SU-DHL-6 (cell line): ENCODE results near the gene GSDME.

Source experiments
- H2AFZ ChIP-seq: fragments of 200-600 bp; sonication (generic); 2 replicates; pipeline ENCODE4 v1.6.1; 2014; ENCODE audit warnings: low read depth, mild to moderate bottlenecking, moderate library complexity, mixed read lengths, antibody characterized with exemption, low read length; ENCODE audit not compliant: severe bottlenecking
- H3F3A ChIP-seq: fragments of 200-600 bp; shearing (Covaris generic); 2 replicates; pipeline ENCODE4 v1.6.0; 2016; ENCODE audit warnings: antibody characterized with exemption, mild to moderate bottlenecking; ENCODE audit not compliant: insufficient read depth
- H3K27ac ChIP-seq: fragments of 200-600 bp; sonication (generic); 2 replicates; pipeline ENCODE4 v1.5.1; 2016; ENCODE audit warnings: low read depth, mild to moderate bottlenecking, low read length, moderate library complexity, mixed read lengths
- H3K27me3 ChIP-seq: fragments of 200-600 bp; sonication (generic), shearing (Covaris generic); 2 replicates; pipeline ENCODE4 v1.6.0; 2014; ENCODE audit warnings: mild to moderate bottlenecking, low read length
- H3K36me3 ChIP-seq: fragments of 200-600 bp; sonication (generic); 2 replicates; pipeline ENCODE4 v1.6.1; 2014; ENCODE audit warnings: mild to moderate bottlenecking, low read length, mixed read lengths
- H3K4me2 ChIP-seq: fragments of 300-600, 200-600 bp; shearing (Covaris generic), sonication (generic); 2 replicates; pipeline ENCODE4 v1.6.0; 2014; ENCODE audit warnings: low read length, low read depth, mild to moderate bottlenecking; ENCODE audit not compliant: poor library complexity, severe bottlenecking
- H3K4me3 ChIP-seq: fragments of 200-600 bp; sonication (generic); 2 replicates; pipeline ENCODE4 v1.5.1; 2014; ENCODE audit warnings: antibody characterized with exemption, low read length, mild to moderate bottlenecking, mixed read lengths; ENCODE audit not compliant: insufficient read depth, poor library complexity, severe bottlenecking
- H3K79me2 ChIP-seq: fragments of 200-600 bp; sonication (generic); 2 replicates; pipeline ENCODE4 v1.6.1; 2014; ENCODE audit warnings: mild to moderate bottlenecking, low read length, moderate library complexity; ENCODE audit not compliant: insufficient read depth
- H3K9ac ChIP-seq: fragments of 200-600 bp; sonication (generic); 2 replicates; pipeline ENCODE4 v1.7.0; 2014; ENCODE audit warnings: mild to moderate bottlenecking, low read length
- H3K9me2 ChIP-seq: fragments of 200-600 bp; sonication (generic); replicated peaks from 2 replicates; pipeline ENCODE4 v1.6.1; 2014; ENCODE audit warnings: low read length; ENCODE audit not compliant: insufficient read depth
- H3K9me3 ChIP-seq: fragments of 200-600 bp; sonication (generic); 2 replicates; pipeline ENCODE4 v1.6.1; 2014; ENCODE audit warnings: low read length, mixed read lengths; ENCODE audit not compliant: insufficient read depth
- H4K20me1 ChIP-seq: fragments of 200-600 bp; sonication (generic); 2 replicates; pipeline ENCODE4 v1.6.1; 2014; ENCODE audit warnings: low read depth, mild to moderate bottlenecking, antibody characterized with exemption, low read length, moderate library complexity, mixed read lengths
- EZH2phosphoT487 ChIP-seq: fragments of 200-600 bp; sonication (generic), shearing (Covaris generic); conservative IDR thresholded peaks from 2 replicates; pipeline ENCODE4 v1.6.1; 2018; ENCODE audit warnings: mild to moderate bottlenecking, antibody characterized with exemption, low read length, moderate library complexity, mixed read lengths
- TF ChIP-seq, protein P1 (sequence below): fragments of 200-600 bp; sonication (generic); IDR thresholded peaks from one replicate; pipeline ENCODE4 v1.5.1; 2017; ENCODE audit warnings: antibody characterized with exemption, mild to moderate bottlenecking, low read length, moderate library complexity; ENCODE audit not compliant: insufficient read depth, poor library complexity, severe bottlenecking

GSDME gene

DNA sequence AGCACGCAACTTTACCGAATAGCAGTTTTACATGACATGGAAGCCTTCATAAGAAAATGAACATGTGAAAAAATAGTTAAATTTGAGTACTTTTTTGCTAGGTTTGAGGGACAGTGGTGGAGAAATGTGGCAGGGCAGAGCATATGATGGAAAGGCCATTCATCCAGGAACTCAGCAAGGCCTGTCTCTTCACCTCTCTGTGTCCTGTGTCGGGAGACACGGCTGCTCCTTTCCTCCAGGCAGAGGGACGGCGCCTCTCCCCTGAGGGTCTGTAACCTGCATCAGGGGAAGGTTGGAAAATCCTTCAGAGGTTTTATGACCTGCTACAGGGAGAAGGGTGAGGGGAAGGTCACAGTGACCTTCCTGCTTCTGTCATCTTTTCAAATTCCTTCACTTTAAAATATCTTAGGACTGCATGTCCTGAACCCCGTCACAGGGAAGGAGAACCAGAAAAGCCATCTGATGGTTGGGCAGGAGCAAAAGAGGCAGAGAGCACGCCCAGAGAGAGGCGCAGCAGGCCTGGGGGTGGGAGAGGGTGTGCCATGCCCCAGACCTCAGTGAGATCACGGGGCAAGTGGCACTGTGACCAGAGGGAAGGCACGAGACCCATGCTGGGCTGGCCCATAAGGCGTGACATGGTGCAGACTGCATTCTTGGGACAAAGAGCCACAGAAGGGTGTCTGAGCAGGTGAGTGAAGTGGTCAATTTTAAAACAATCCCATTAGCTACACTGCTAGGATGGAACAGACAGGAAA is 44.0 kb downstream of the GSDME start:
- Histone ChIP-seq H3K9me3 (no peaks in the 10 kb centered on the region), H3K4me2 (no peak overlapping the region), H3K27me3 (no peaks in the 10 kb centered on the region), H3K79me2 (no peaks in the 10 kb centered on the region), H3K9me2 (no peaks in the 10 kb centered on the region), H3K27ac (no peak overlapping the region), H3K4me3 (no peak overlapping the region), H3K36me3 (no peaks in the 10 kb centered on the region), H3K9ac (no peak overlapping the region), H3F3A (peaks cover 6% of the 10 kb centered on the region; the same call in 1 of the 2 replicates), H4K20me1 (no peaks in the 10 kb centered on the region), H2AFZ (no peak overlapping the region)
- TF ChIP-seq EZH2phosphoT487 = no peak
- TF ChIP-seq, protein P1, sequence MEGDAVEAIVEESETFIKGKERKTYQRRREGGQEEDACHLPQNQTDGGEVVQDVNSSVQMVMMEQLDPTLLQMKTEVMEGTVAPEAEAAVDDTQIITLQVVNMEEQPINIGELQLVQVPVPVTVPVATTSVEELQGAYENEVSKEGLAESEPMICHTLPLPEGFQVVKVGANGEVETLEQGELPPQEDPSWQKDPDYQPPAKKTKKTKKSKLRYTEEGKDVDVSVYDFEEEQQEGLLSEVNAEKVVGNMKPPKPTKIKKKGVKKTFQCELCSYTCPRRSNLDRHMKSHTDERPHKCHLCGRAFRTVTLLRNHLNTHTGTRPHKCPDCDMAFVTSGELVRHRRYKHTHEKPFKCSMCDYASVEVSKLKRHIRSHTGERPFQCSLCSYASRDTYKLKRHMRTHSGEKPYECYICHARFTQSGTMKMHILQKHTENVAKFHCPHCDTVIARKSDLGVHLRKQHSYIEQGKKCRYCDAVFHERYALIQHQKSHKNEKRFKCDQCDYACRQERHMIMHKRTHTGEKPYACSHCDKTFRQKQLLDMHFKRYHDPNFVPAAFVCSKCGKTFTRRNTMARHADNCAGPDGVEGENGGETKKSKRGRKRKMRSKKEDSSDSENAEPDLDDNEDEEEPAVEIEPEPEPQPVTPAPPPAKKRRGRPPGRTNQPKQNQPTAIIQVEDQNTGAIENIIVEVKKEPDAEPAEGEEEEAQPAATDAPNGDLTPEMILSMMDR = no peak

GRCh38 chr7:24709585-24710360 is 47.5 kb downstream of the GSDME start:
- H3K4me3 ChIP-seq = no peak overlapping the region
- H3F3A ChIP-seq = no peaks in the 10 kb centered on the region
- H3K36me3 ChIP-seq = no peaks in the 10 kb centered on the region
- no peak overlapping the region for H3K27ac ChIP-seq
- no peak overlapping the region for H3K9ac ChIP-seq
- H3K79me2 ChIP-seq = no peaks in the 10 kb centered on the region
- TF ChIP-seq EZH2phosphoT487 = no peak
- TF ChIP-seq, protein P1 = no peak
- no peaks in the 10 kb centered on the region for H4K20me1 ChIP-seq
- no peak overlapping the region for H2AFZ ChIP-seq
- no peaks in the 10 kb centered on the region for H3K9me2 ChIP-seq
- no peak overlapping the region for H3K4me2 ChIP-seq
- no peaks in the 10 kb centered on the region for H3K27me3 ChIP-seq
- H3K9me3 ChIP-seq = no peaks in the 10 kb centered on the region

DNA sequence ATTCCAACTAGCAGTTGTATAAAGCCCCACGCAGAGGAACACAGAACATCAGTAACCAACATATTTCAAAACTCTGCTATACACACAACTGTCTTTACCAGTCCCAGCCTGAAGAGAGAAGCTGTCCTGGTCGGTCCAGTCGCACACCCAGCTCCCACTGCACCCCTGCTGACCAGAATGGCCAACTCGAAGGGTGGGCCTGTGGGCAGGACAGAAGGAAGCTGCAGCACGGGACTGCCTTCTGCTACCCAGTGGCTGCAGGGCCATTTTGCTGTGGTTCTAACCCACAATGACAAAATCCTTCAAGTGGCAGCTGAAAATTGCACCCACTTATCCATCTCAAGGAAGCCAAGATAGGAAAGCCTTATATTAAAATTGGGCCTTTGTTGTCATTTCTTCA is 48.2 kb downstream of the GSDME start:
- Histone ChIP-seq H3K27ac (no peak overlapping the region), H4K20me1 (no peaks in the 10 kb centered on the region), H3K9me2 (no peaks in the 10 kb centered on the region), H3K9ac (no peak overlapping the region), H3K27me3 (no peaks in the 10 kb centered on the region), H3K36me3 (no peaks in the 10 kb centered on the region), H3F3A (no peaks in the 10 kb centered on the region), H3K79me2 (no peaks in the 10 kb centered on the region), H2AFZ (no peak overlapping the region), H3K9me3 (no peaks in the 10 kb centered on the region), H3K4me3 (no peak overlapping the region), H3K4me2 (no peak overlapping the region)
- no peak for TF ChIP-seq EZH2phosphoT487
- TF ChIP-seq, protein P1 = no peak
